Measurements from ENCODE around the gene ART5.
"Not testable (repeated sequence)": the region's sequence is repeated elsewhere in the genome, so short reads cannot be mapped to it uniquely, and the experiment has no call there.

ART5 gene

GRCh38 chr11:3655547-3655946 lies 13.8 kb upstream of the ART5 start:
- DNase-seq: no peak

- not testable (repeated sequence) for DNase-seq
These were observed 10.7 kb upstream of the ART5 start for GRCh38 chr11:3652514-3652913.

GRCh38 chr11:3649374-3649773 lies 7.6 kb upstream of the ART5 start:
- not testable (repeated sequence) for DNase-seq

- DNase-seq: not testable (repeated sequence)
These were observed 7.1 kb upstream of the ART5 start for GRCh38 chr11:3648843-3649242.

GRCh38 chr11:3645552-3645951 lies 3.8 kb upstream of the ART5 start:
- no peak for DNase-seq

- DNase-seq: no peak
These were observed 3.0 kb upstream of the ART5 start, which contains the start of gene ART1 for GRCh38 chr11:3644817-3645235. Gene ART1, plus strand, starts transcription at chr11:3645128. Its CDS starts 14,086 bp downstream, at chr11:3659214.

- DNase-seq: not testable (repeated sequence)
These were observed 1.3 kb upstream of the ART5 start for GRCh38 chr11:3643102-3643546.

GRCh38 chr11:3642071-3642951 lies 519 bp upstream of the ART5 start:
- DNase-seq: peak; percentile 91

- DNase-seq: no peak
These were observed 601 bp downstream of the ART5 start for GRCh38 chr11:3641191-3641590.

- no peak for DNase-seq
These were observed 2.0 kb downstream of the ART5 start for GRCh38 chr11:3639841-3640240.

GRCh38 chr11:3638513-3638912 lies 3.3 kb downstream of the ART5 start:
- DNase-seq: no peak

GRCh38 chr11:3637201-3637600 lies 4.6 kb downstream of the ART5 start:
- no peak for DNase-seq

- DNase-seq: no peak
These were observed 6.0 kb downstream of the ART5 start for GRCh38 chr11:3635641-3636375.

GRCh38 chr11:3632070-3632660 lies 9.6 kb downstream of the ART5 start:
- no peak for DNase-seq

GRCh38 chr11:3631331-3631730 lies 10.5 kb downstream of the ART5 start:
- no peak for DNase-seq

GRCh38 chr11:3627291-3627690 lies 14.5 kb downstream of the ART5 start:
- no peak for DNase-seq

GRCh38 chr11:3626250-3626960 lies 15.4 kb downstream of the ART5 start:
- DNase-seq: no peak

- DNase-seq: no peak
These were observed 17.9 kb downstream of the ART5 start for GRCh38 chr11:3623767-3624458.

- no peak for DNase-seq
These were observed 18.7 kb downstream of the ART5 start for GRCh38 chr11:3623121-3623520.

GRCh38 chr11:3622521-3622920 lies 19.3 kb downstream of the ART5 start:
- DNase-seq: no peak

GRCh38 chr11:3617990-3618389 lies 23.8 kb downstream of the ART5 start:
- DNase-seq: no peak
